COLO668 (cell line): ENCODE measurements around the gene SRF.
"Not testable (repeated sequence)": the region's sequence is repeated elsewhere in the genome, so short reads cannot be mapped to it uniquely, and the experiment has no call there.

Experiments used
- DNase-seq: peaks from one replicate; lab custom pipeline; 2025; ENCODE audit not compliant: unreplicated experiment; lab: John Stamatoyannopoulos, UW

Gene SRF

DNA sequence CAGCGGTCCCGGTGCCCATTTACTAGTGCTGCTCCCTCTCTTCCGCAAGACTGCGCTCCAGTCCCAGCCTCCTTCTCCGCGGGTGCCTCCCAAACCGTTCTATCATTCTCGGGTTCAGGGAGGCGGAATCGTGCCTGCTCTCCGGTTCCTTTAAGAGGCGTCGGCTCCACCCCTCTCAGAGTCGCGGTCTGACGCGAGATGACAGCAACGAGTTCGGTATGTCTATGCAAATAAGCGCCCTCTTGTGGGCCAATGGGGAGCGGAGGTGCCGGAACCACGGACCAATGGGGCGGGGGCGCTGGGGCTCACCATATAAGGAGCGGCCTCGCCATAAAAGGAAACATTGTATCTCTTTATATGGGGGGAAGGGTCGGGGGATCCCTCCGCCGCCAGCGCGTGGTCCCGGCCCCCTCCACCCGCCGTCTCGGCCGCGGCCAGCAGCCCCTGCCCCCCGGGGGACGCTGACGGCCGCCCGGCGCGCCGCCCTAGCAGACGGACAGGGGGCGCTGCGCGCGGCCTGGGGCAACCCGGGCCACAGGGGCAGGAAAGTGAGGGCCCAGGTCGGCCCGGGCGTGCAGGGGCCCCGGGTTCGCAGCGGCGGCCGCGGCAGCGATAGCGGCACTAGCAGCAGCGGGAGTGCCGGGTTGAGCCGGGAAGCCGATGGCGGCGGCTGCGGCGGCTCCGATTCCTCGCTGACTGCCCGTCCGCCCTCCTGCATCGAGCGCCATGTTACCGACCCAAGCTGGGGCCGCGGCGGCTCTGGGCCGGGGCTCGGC, at the start of gene SRF:
Gene SRF (plus strand): TSS at position 339 of the 776 bp plus-strand sequence. CDS start 388 bp downstream, at position 727.
- peak; percentile 95 for DNase-seq

DNA sequence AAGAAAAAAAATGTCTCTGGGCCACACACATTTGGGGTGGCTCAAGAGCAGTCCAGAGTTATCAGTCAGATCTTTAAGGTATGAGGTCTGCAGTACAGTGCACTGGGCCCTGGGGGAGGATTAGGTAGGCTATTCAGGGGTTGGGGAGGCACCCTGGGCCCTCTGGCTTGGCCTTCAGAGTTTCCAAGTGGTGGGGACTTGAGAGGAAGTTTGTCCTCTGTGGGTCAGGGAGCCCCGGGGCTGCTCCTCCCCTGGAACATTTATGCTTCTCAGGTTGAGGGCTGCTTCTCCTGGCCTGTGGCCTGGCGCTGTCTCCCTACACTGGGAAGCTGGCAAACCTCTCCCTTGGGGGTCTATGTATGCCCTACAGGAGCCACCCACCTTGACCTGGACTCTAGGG, 48.9 kb upstream of the SRF start:
- DNase-seq: no peak

DNA sequence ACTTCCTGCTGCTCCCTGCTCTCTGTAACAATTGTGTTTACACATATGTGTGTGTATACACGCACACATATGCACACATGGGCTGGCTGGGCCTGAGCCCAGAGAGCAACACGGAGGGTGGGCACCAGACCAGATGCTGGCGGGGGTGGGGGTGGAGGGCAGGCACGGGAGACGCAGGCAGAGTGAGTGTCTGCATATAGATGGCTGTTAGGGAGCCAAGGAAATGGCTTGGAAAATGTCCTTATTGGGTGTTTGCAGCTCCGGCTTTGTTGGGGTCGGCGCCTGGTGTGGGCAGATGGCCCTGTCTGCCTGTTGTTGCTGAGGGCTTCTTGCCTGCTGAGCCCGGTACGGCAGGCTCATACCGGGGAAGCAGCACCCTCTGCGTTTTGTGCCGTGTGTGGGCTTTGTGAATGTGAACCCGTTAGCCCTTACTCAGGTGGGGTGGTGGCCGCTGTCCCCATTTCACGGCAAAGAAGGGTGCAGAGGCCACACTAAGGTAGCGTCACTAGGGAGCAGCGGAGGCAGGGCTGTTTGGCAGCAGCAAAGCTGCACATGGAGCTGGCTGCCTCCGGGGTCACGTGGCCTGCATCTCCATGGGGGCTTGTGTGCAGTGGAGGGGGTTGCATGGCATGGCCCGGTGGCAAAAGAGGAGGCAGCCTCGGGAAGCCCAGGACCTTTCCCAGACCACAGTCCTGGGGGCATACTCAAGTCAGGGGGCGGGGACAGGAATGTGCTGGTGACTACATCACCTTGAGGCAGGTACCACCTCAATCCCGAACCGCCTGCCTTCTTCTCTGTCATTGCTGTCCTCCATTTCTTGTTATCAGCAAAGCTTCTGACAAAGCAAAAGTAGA, 47.4 kb upstream of the SRF start:
- no peak for DNase-seq

DNA sequence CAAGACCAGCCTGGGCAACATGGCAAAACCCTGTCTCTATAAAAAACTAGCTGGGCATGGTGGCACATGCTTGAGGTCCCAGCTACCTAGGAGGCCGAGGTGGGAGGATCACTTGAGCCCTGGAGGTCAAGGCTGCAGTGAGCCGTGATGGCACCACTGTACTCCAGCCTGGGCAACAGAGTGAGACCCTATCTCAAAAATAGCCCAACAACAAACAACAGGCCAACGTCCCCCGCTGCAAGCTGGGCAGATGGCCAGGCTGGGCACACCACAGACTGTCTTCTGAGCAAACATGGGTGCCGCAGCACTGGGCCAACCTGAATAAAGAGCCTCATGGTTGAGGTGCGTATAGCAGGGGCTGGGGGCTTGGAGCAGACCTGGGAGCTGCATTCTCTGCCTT, 46.6 kb upstream of the SRF start:
- no peak for DNase-seq

DNA sequence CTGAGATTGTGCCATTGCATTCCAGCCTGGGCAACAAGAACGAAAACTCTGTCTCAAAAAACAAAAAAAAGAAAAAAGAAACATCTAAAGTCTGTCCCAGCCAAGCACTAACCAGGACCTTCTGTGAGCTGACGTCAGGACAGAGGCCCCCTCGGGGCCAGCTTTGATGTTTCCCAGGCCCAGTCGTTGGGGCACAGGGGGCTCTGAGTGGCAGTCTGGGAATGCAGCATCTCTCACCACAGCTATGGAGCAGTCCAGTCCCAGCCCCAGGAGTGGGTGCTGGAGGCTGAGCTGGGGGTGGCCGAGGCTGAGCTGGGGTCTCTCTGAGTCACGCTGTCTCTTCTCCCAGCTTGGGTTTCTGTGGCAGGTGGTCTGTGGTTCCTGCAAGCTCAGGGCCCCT, 46.0 kb upstream of the SRF start:
- no peak for DNase-seq

DNA sequence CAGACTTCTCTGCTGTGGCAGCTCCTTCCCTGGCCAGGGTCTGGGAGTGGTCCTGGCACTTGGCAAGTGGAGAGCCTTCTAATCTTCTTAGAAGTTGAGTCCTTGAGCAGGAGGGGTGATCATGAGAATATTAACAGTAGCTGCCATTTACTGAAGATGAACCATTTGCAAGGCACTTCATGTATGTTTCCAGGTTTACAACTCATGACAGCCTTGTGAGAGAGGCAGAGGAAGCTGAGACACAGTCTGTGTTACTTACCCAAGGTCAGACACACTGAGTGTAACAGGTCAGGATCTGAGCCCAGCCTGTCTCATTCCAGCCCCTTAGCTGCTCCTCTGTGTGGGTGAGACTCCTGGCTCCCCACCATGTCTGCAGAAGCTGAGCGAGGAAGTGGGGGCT, 45.5 kb upstream of the SRF start:
- DNase-seq: no peak

DNA sequence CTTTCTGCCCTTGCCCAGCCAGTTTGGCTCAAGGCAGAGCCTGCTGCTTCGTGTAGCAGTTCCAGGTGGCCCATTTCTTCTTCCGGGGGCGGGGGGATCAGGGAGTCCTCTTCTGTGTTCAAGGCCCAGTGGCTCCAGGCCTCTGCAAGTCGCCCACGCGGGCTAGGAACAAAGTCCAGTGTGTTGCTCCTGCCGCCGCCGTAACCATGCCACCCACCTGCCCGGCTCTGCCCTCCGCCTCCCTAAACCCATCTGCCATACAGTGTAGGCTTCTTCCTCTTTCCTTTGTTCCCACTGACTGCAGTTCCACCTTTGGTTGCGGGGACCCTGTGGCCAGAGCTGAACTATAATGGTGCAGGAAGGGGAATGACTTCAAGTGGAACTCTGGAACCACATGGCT, 43.9 kb upstream of the SRF start:
- DNase-seq: peak; percentile 73

DNA sequence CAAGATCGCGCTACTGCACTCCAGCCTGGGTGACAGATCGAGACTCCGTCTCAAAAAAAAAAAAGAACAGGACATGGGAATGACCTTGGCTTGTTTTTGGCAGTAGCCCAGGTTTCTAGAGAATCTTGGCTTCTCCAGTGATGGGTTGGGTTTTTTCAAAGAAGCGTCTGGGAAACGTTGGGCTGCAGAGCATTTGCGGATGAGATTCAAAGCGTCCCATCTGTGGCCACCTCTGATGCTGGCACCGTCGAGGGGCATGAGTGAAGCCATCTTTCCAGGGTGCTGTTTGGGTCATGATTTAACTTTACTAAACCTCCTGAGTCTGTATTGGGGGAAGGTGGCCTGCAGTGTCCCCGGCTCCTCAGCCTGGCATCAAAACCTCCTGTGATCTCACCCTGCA, 43.2 kb upstream of the SRF start:
- no peak for DNase-seq

DNA sequence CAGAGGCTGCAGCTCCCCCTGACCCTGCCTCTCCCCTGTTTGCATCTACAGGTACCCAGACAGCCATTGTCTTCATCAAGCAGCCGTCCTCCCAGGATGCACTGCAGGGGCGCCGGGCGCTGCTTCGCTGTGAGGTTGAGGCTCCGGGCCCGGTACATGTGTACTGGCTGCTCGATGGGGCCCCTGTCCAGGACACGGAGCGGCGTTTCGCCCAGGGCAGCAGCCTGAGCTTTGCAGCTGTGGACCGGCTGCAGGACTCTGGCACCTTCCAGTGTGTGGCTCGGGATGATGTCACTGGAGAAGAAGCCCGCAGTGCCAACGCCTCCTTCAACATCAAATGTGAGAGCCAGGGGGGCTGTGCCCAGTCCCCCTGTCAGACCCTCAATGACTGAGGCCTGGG, 42.1 kb upstream of the SRF start:
- DNase-seq: no peak

DNA sequence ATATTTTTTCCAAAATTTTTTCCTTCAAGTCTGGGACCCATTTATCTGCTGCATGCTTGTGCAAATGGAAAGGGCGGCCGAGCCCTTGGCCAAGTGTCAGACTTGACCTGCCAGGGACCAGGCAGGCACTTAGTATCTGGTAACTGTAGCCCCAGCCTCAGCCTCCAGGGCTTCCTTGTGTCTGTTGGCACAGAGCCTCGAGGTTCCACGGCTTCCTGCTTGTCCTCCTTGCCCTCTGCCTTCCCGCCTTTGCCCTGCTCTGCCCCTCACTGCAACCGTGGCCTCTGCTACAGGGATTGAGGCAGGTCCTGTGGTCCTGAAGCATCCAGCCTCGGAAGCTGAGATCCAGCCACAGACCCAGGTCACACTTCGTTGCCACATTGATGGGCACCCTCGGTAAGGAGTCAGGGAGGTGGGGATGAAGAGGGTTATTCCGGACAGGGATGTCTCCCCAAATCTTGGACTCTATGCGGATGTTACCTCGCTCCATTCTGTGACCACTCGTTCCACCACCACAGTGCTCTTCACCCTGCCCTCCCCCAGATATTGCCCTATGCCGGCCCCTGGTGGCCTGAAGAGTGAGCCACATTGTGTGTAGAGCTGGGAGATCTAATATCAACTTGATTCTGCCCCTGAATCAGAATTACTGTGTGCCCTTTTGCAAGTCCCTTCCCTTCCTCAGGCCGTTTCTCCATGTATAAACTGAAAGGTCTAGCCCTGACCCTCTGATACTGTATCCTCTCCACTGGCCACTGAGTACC, 41.5 kb upstream of the SRF start:
- peak; percentile 47 for DNase-seq

DNA sequence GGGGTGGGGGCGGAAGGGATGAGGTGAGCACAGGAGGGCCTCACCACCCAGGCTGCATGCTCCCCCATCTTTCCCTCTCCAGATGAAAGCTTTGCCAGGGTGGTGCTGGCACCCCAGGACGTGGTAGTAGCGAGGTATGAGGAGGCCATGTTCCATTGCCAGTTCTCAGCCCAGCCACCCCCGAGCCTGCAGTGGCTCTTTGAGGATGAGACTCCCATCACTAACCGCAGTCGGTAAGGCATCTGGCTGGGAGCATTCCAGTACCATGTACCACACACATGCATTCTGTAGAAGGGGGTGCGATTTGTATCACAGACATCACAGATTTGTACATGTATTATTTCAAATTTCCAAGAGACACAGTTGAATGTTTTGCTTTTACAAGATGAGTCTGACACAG, 40.6 kb upstream of the SRF start:
- DNase-seq: no peak

DNA sequence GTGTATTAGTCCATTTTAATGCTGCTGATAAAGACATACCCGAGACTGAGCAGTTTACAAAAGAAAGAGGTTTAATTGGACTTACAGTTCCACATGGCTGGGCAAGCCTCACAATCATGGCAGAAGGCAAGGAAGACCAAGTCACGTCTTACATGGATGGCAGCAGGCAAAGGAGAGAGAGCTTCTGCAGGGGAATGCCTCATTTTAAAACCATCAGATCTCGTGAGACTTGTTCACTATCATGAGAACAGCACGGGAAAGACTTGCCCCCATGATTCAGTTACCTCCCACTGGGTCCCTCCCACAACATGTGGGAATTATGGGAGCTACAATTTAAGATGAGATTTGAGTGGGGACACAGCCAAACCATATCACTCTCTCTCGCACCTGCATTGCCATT, 39.7 kb upstream of the SRF start:
- not testable (repeated sequence) for DNase-seq

DNA sequence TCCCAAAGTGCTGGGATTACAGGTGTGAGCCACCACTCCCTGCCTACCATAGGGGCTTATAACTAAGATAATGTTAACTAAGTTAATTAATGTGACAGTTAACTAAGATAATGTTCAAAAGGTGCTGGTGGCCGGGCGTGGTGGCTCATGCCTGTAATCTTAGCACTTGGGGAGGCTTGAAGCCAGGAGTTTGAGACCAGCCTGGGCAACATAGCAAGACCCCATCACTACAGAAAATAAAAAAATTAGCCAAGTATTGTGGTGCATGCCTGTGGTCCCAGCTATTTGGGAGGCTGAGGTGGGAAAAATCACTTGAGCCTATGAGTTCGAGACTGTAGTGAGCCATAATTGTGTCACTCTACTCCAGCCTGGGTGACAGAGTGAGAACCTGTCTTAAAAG, 32.8 kb upstream of the SRF start:
- DNase-seq: no peak

DNA sequence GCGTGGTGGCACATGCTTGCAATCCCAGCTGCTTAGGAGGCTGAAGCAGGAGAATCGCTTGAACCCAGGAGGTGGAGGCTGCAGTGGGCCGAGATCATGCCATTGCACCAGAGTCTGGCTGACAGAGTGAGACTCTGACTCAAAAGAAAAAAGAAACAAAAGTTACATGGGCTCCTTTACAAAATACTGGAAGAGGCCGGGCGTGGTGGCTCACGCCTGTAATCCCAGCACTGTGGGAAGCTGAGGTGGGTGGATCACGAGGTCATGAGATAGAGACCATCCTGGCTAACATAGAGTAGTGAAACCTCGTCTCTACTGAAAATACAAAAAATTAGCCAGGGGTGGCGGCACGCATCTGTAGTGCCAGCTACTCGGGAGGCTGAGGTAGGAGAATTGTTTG, 31.1 kb upstream of the SRF start:
- not testable (repeated sequence) for DNase-seq

DNA sequence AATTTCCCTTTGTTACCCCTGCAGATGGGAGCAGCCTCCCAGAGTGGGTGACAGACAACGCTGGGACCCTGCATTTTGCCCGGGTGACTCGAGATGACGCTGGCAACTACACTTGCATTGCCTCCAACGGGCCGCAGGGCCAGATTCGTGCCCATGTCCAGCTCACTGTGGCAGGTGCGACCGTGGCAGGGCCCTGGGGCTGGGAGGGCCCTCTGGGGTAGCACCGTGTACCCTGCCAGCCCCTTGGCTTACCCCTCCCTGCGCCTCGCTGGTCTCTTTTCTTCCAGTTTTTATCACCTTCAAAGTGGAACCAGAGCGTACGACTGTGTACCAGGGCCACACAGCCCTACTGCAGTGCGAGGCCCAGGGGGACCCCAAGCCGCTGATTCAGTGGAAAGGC, 29.4 kb upstream of the SRF start:
- DNase-seq: no peak

DNA sequence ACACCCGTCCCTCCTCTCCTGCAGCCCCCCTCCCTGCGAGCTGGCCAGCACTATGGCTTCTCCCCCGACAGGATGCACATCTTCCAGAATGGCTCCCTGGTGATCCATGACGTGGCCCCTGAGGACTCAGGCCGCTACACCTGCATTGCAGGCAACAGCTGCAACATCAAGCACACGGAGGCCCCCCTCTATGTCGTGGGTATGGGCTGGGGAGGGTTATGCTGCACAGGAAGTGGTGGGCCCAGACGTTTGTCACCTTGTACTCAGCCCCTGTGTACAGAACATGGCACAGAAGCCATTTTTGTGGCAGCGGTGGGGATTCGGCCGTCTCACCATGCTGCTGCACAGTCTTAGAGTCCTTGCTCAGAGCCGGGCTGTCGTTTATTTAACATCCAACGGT, 29.0 kb upstream of the SRF start:
- no peak for DNase-seq

DNA sequence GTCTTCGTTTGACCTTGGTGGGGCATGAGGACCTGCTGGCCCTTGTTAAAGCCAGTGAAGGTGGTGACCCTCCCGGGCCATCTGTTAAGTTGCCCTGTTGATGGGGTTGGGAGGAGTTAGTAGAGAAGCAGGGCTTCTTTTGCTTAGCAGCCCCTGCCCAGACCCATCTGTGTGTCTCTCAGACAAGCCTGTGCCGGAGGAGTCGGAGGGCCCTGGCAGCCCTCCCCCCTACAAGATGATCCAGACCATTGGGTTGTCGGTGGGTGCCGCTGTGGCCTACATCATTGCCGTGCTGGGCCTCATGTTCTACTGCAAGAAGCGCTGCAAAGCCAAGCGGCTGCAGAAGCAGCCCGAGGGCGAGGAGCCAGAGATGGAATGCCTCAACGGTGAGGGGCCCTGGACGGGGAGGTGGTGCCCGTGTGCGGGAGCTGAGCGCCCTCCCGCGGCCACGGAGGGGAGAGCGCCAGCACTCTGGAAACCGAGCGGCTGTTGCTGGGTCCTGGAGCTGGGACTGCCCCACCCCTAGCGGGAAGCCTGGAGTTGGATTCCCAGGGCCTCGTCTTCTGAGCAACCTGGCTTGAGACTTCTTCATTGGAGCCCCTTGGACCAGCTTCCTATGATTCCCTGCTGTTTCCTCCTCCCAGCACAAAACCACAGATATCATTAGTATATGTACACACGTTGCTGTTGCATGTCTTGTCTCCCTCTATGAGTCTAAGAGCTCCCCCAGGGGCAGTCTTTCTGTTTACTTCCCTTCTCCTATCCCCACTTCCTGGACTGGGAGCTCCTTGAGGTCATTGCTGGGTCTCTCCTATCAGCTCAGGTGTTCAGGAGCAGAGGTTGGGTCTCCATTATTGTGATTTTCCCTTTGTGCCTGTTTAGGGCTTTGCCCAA, 27.6 kb upstream of the SRF start:
- peak; percentile 73 for DNase-seq

DNA sequence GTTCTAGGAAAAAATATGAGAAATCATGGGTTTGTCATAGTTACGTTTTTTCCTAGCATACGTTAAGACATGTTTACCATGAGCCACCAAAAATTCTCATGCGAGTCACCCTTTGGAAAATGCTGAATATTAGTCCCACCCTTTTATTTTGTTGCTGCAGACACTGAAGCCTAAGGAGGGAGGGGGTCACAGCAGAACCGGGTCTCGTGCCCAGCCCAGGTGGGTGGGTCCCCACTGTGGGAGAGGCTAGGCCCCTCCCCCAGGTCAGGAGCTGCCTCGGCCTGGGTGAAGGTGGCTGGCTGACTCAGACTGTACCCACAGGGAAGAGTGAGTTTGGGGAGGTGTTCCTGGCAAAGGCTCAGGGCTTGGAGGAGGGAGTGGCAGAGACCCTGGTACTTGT, 26.2 kb upstream of the SRF start:
- DNase-seq: no peak

DNA sequence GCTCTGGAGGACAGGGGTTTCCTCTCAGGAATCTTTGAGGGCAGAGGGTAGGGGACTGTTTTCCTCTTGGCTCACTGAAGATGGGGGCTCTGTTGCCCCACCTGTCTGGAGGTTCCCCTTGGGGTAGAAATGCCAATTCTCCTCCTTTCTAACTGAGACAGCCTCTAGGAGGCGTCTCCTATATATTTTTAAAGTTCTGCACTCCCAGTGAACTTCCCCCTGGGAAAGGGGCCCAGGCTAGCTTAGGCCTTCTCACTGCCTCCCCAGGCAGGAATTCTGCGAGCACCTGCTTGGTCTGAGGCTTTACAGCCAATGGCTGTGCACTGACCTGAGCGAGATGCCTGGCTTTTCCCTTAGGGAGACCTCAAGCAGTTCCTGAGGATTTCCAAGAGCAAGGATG, 24.8 kb upstream of the SRF start:
- DNase-seq: no peak
